K562 (cell line): ENCODE measurements around the gene RCBTB1. TPM values are rescaled to one million over a fixed set of nuclear protein-coding genes. Genes with fewer than 3 reads are reported as not detected.

Experiments used
- ATAC-seq: fragments of 200-7000 bp; cut with Tn5 transposase; 3 replicates; pipeline ENCODE4 v1.9.1; 2020; ENCODE audit warnings: moderate library complexity
- BruUV-seq: library from RNA; stranded (reverse); fragments of 400-500 nt; replicated peaks from 2 replicates; lab custom pipeline; 2021; lab: Mats Ljungman, UMichigan
- CTCF ChIA-PET: fragments of 300-600 bp; formaldehyde crosslinking; extraction: SDS; loops from one replicate; lab custom pipeline; 2021; ENCODE audit warnings: low intra/inter-chr PET ratio; lab: Yijun Ruan, JAX
- POLR2A ChIA-PET: fragments of 300-600, 350-650 bp; sonication (Branson Sonifier 250); formaldehyde crosslinking; extraction: SDS; loops from one replicate; lab custom pipeline; 2021; ENCODE audit warnings: antibody characterized with exemption, inconsistent platforms; lab: Yijun Ruan, JAX
- DNase-seq, 4 experiments: peaks; one replicate each; pipeline versions ENCODE4 v3.0.0 to v3.0.0-alpha.2; 2011 to 2018; ENCODE audit warnings: low spot score in 3 of 4, mixed read lengths in 3 of 4; ENCODE audit errors: extremely low read depth in 1 of 4
- FAIRE-seq: peaks from 2 replicates; lab custom pipeline; 2011; peaks lifted over from hg19 to GRCh38; lab: Jason Lieb, UNC
- H2AFZ ChIP-seq: 2 replicates; pipeline ENCODE4 v1.6.0; 2011; ENCODE audit warnings: low read depth, low read length, control low read depth, inconsistent platforms
- H3K27ac ChIP-seq: fragments of 200-600 bp; 3 replicates; pipeline ENCODE4 v1.8.0; 2011; ENCODE audit warnings: low read depth, mild to moderate bottlenecking, control low read depth, inconsistent platforms, low read length, moderate library complexity, mixed read lengths; ENCODE audit errors: extremely low read depth
- H3K27me3 ChIP-seq, 2 experiments: fragments of 300-600 bp in 1 of 2; 2 replicates in 1 of 2; 3 replicates in 1 of 2; pipeline versions ENCODE4 v1.6.0 to v1.8.0; 2011; ENCODE audit warnings: inconsistent platforms in 2 of 2, low read length in 2 of 2, mild to moderate bottlenecking in 1 of 2, mixed read lengths in 1 of 2, moderate library complexity in 1 of 2; ENCODE audit not compliant: control insufficient read depth in 2 of 2, insufficient read depth in 2 of 2
- H3K36me3 ChIP-seq: fragments of 300-600 bp; 3 replicates; pipeline ENCODE4 v1.8.0; 2011; ENCODE audit warnings: mild to moderate bottlenecking, low read length, inconsistent platforms; ENCODE audit not compliant: control insufficient read depth, insufficient read depth
- H3K4me1 ChIP-seq, 2 experiments: fragments of 200-600 bp in 1 of 2; replicated peaks in 1 of 2; 2 replicates in 1 of 2; 3 replicates in 1 of 2; pipeline versions ENCODE4 v1.5.1 to v1.8.0; 2011; ENCODE audit warnings: inconsistent platforms in 2 of 2, low read length in 2 of 2, mild to moderate bottlenecking in 1 of 2, mixed read lengths in 1 of 2, moderate library complexity in 1 of 2; ENCODE audit not compliant: control insufficient read depth in 2 of 2, insufficient read depth in 2 of 2
- H3K4me2 ChIP-seq: 2 replicates; pipeline ENCODE4 v1.6.1; 2011; ENCODE audit warnings: low read length, control low read depth, inconsistent platforms, mixed read lengths; ENCODE audit not compliant: insufficient read depth
- H3K4me3 ChIP-seq: fragments of 200-600 bp; sonication (generic), shearing (Covaris generic); 2 replicates; pipeline ENCODE4 v1.5.1; 2016; ENCODE audit warnings: control low read depth, inconsistent platforms
- H3K79me2 ChIP-seq: fragments of 200-600 bp; 3 replicates; pipeline ENCODE4 v1.8.0; 2011; ENCODE audit warnings: low read length, inconsistent platforms; ENCODE audit not compliant: control insufficient read depth, insufficient read depth
- H3K9ac ChIP-seq, 2 experiments: 2 replicates each; pipeline versions ENCODE4 v1.6.0 to v1.6.1; 2011; ENCODE audit warnings: low read depth in 2 of 2, low read length in 2 of 2, control low read depth in 1 of 2, inconsistent platforms in 1 of 2, mild to moderate bottlenecking in 1 of 2, mixed read lengths in 1 of 2; ENCODE audit not compliant: insufficient read depth in 1 of 2
- H3K9me1 ChIP-seq: one replicate; pipeline ENCODE4 v1.6.0; 2011; ENCODE audit warnings: inconsistent platforms, mild to moderate bottlenecking, low read length, moderate library complexity; ENCODE audit not compliant: control insufficient read depth, insufficient read depth
- H3K9me3 ChIP-seq: replicated peaks from 2 replicates; pipeline ENCODE4 v1.5.1; 2011; ENCODE audit warnings: low read depth, low read length, inconsistent platforms; ENCODE audit not compliant: control insufficient read depth, insufficient read depth
- H4K20me1 ChIP-seq: replicated peaks from 2 replicates; pipeline ENCODE4 v1.6.1; 2011; ENCODE audit warnings: low read length, inconsistent platforms, mixed read lengths; ENCODE audit not compliant: control insufficient read depth, insufficient read depth
- FOS ChIP-seq: IDR thresholded peaks from 3 replicates; pipeline ENCODE4 v1.6.1; 2011; ENCODE audit not compliant: insufficient read length; ENCODE audit errors: extremely low read depth
- FOXP4 ChIP-seq: sonication (generic); formaldehyde crosslinking; IDR thresholded peaks from 2 replicates; pipeline ENCODE4 v1.8.0; 2022; ENCODE audit warnings: mild to moderate bottlenecking, missing genetic modification reagents, borderline replicate concordance
- NKRF ChIP-seq: fragments of 450-650 bp; IDR thresholded peaks from 2 replicates; pipeline ENCODE4 v1.6.1; 2016; ENCODE audit warnings: borderline replicate concordance
- SMAD2 ChIP-seq: fragments of 150-350 bp; IDR thresholded peaks from 2 replicates; pipeline ENCODE4 v1.6.1; 2014; ENCODE audit warnings: low read depth, mild to moderate bottlenecking, low read length
- SMAD3 ChIP-seq: fragments of 450-650 bp; formaldehyde crosslinking; conservative IDR thresholded peaks from 2 replicates; pipeline ENCODE4 v1.4.0; 2020; ENCODE audit warnings: mild to moderate bottlenecking
- SP1 ChIP-seq: sonication (generic); formaldehyde crosslinking; IDR thresholded peaks from 2 replicates; pipeline ENCODE4 v1.8.1; 2022; ENCODE audit warnings: mild to moderate bottlenecking, missing genetic modification reagents
- TAF15 ChIP-seq: fragments of 200-400 bp; formaldehyde crosslinking; IDR thresholded peaks from 2 replicates; pipeline ENCODE4 v1.6.1; 2017; ENCODE audit warnings: mild to moderate bottlenecking, low read depth, low read length, moderate library complexity
- TFAP4 ChIP-seq: sonication (generic); formaldehyde crosslinking; IDR thresholded peaks from 2 replicates; pipeline ENCODE4 v1.8.0; 2022; ENCODE audit warnings: missing genetic modification reagents, mild to moderate bottlenecking, moderate library complexity, borderline replicate concordance
- ZHX1 ChIP-seq: fragments of 150-350 bp; conservative IDR thresholded peaks from 2 replicates; pipeline ENCODE4 v1.6.1; 2014; ENCODE audit warnings: low read length
- ZNF134 ChIP-seq: fragments of 250-450 bp; sonication (Bioruptor Pico); conservative IDR thresholded peaks from 2 replicates; pipeline ENCODE4 v1.4.0; 2020
- WGBS: fragments of 100-300 bp; shearing (Covaris generic); methylation state at CpG from one replicate; pipeline ENCODE4 v1.1.6; 2016; ENCODE audit warnings: low coverage, mixed read lengths; ENCODE audit not compliant: insufficient coverage; ENCODE audit errors: missing lambda C conversion rate; 5-methylcytosine and 5-hydroxymethylcytosine counted together
- in situ Hi-C: fragments of 300-500 bp; cut with MboI; formaldehyde crosslinking; loops from 4 replicates; pipeline ENCODE4 v1.15.0; 2018; ENCODE audit warnings: inconsistent platforms, mixed read lengths
- intact Hi-C: fragments of 100-400 bp; cut with micrococcal nuclease; formaldehyde crosslinking; loops from 2 replicates; pipeline ENCODE4 v1.14.2; 2022
- polyA plus RNA-seq, 8 experiments: library from polyadenylated mRNA; depleted of rRNA in 4 of 8; stranded (reverse) in 5 of 8; unstranded in 3 of 8; fragments of >200 nt; fragmentation: Nextera tagmentation in 2 of 8; fragmentation: Illumina TruSeq in 1 of 8; extraction: Ambion mirVana in 2 of 8; extraction: Trizol in 1 of 8; gene quantifications; 2 replicates each; pipeline versions ENCODE4 v1.2.1 to v1.2.3, GENCODE V29; 2011 to 2014; ENCODE audit warnings: inconsistent platforms in 1 of 8, missing spikeins in 1 of 8
- total RNA-seq, 7 experiments: library from RNA; depleted of rRNA in 6 of 7; stranded (reverse); fragments of >200 nt in 6 of 7; fragmentation: Illumina TruSeq in 2 of 7; extraction: Trizol in 2 of 7; gene quantifications; 2 replicates each; pipeline versions ENCODE4 v1.2.1 to v1.2.3, GENCODE V29; 2011 to 2021; ENCODE audit warnings: low replicate concordance in 1 of 7
- TF ChIP-seq, protein P1 (sequence below): fragments of 450-650 bp; formaldehyde crosslinking; IDR thresholded peaks from 2 replicates; pipeline ENCODE4 v1.4.0; 2022; ENCODE audit warnings: missing genetic modification characterization

Gene RCBTB1
- total and polyA plus RNA-seq, 9 of the 15 experiments (the other 6 are each of a cell fraction or from before 2014, with no cell fraction given), result 4.0 to 11.3 (median 8.4) TPM

DNA sequence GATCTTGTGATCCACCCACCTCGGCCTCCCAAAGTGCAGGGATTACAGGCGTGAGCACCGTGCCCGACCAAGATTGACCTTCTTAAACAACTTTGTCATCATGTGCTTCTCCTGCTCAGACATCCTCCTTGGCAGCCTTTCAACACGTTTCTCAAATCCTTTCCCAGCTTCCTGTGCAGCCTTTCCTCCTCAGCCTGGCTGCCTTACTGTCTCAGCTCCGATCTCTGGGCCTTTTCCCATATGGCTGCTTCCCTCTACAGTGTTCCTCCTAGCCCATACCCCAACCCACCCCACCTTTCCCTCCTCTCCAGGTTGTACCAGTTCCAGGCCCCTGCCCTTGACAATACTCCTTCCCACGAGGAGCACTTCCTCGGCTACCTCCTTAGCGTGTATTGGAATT is 82.4 kb downstream of the RCBTB1 start (continued):
- TF ChIP-seq SP1, result no peak
- no peak for TF ChIP-seq TFAP4 (CRISPR knock-in tag)
- no peak for TF ChIP-seq SMAD2
- TF ChIP-seq, protein P1, sequence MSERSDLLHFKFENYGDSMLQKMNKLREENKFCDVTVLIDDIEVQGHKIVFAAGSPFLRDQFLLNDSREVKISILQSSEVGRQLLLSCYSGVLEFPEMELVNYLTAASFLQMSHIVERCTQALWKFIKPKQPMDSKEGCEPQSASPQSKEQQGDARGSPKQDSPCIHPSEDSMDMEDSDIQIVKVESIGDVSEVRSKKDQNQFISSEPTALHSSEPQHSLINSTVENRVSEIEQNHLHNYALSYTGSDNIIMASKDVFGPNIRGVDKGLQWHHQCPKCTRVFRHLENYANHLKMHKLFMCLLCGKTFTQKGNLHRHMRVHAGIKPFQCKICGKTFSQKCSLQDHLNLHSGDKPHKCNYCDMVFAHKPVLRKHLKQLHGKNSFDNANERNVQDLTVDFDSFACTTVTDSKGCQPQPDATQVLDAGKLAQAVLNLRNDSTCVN, result no peak
- TF ChIP-seq SMAD3 (CRISPR knock-in tag), result no peak
- TF ChIP-seq, all 486 proteins: peak for 0

DNA sequence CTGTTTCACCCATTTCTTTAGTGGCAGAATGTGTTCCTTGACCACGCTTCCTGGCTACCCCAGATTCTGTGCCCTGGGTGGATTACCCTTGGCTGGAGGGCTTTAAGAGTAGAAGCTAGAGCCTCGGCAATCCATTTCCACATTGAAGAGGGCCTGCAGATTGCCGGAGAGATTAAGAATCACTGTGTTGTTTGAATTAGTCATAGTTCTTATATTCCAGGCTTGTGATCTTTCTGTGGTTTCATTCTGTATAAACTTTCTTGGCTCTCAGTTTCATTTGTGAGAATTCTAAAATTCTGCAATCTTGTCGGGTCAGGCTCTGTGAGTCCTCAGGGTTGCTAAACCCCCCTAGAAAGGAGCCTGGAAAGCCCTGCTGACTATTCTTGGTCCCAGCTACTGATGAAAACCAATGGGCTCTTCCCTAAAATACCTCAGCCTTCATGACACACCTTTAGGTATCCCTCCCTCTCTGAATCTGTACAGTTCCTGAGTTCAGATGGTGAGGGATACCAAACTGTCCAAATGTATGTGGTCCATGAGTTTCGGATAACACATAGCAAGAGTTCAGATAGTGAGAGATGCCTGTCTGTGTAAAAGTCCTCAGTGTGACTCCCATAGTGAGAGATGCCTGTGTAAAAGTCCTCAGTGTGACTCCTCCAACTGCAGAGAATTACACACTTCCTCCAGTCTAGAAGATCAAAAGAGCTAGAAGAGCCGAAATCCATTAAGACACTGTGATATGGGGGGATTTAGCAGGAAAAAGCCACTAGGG is 85.3 kb downstream of the RCBTB1 start:
- H3K27ac ChIP-seq, result no peak overlapping the region
- ChIA-PET POLR2A (no interaction called here), CTCF (no interaction called here)
- DNase-seq (no peak), ATAC-seq (no peak), FAIRE-seq (no peak)
- no peaks in the 10 kb centered on the region for H3K36me3 ChIP-seq
- no peaks in the 10 kb centered on the region for H3K9me3 ChIP-seq
- no peak overlapping the region for H2AFZ ChIP-seq
- no peaks in the 10 kb centered on the region for H3K27me3 ChIP-seq
- in situ Hi-C loops, result no loop called here
- intact Hi-C loops, result no loop called here
- H3K4me3 ChIP-seq, result no peak overlapping the region
- no peaks in the 10 kb centered on the region for H3K79me2 ChIP-seq
- H4K20me1 ChIP-seq, result no peaks in the 10 kb centered on the region
- no peaks in the 10 kb centered on the region for H3K9me1 ChIP-seq
- 36% methylated on average over 5 of the region's 6 CpGs for WGBS
- H3K4me2 ChIP-seq, result no peak overlapping the region
- no peak overlapping the region for H3K9ac ChIP-seq
- peaks cover 4 to 6% of the 10 kb centered on the region in 2 experiments; a peak in 3 of 5 replicates for H3K4me1 ChIP-seq
- no TSS peak for BruUV-seq
- TF ChIP-seq TAF15, result no peak
- TF ChIP-seq FOXP4 (CRISPR knock-in tag), result no peak
- TF ChIP-seq FOS, result no peak
- no peak for TF ChIP-seq ZHX1
- TF ChIP-seq ZNF134 (CRISPR knock-in tag), result no peak
- TF ChIP-seq NKRF, result no peak
